Measurements from ENCODE around the gene MC1R.
"Not testable (repeated sequence)": the region's sequence is repeated elsewhere in the genome, so short reads cannot be mapped to it uniquely, and the experiment has no call there.

MC1R gene

GRCh38 chr16:89935620-89936019, 17.0 kb downstream of the MC1R start:
- not testable (repeated sequence) for DNase-seq (ENCODE audit: low spot score)

GRCh38 chr16:89936034-89936433, 17.4 kb downstream of the MC1R start:
- DNase-seq (ENCODE audit: low spot score) = no peak

GRCh38 chr16:89936508-89936907, 17.8 kb downstream of the MC1R start:
- DNase-seq (ENCODE audit: low spot score) = no peak

GRCh38 chr16:89936981-89937380, 18.3 kb downstream of the MC1R start:
- no peak for DNase-seq (ENCODE audit: low spot score)

GRCh38 chr16:89938175-89938885, 19.7 kb downstream of the MC1R start:
- DNase-seq (ENCODE audit: low spot score) = no peak

- DNase-seq (ENCODE audit: low spot score) = no peak
Measured at GRCh38 chr16:89944773-89945172, 26.1 kb downstream of the MC1R start.

GRCh38 chr16:89945654-89946053, 27.0 kb downstream of the MC1R start:
- DNase-seq (ENCODE audit: low spot score) = no peak

GRCh38 chr16:89946515-89946914, 27.9 kb downstream of the MC1R start:
- DNase-seq (ENCODE audit: low spot score) = no peak

- no peak for DNase-seq (ENCODE audit: low spot score)
Measured at GRCh38 chr16:89949121-89949742, 30.6 kb downstream of the MC1R start.

- no peak for DNase-seq (ENCODE audit: low spot score)
Measured at GRCh38 chr16:89949756-89950155, 31.1 kb downstream of the MC1R start.

GRCh38 chr16:89951509-89951908, 32.8 kb downstream of the MC1R start:
- DNase-seq (ENCODE audit: low spot score) = no peak

GRCh38 chr16:89952049-89952448, 33.4 kb downstream of the MC1R start:
- no peak for DNase-seq (ENCODE audit: low spot score)

- DNase-seq (ENCODE audit: low spot score) = no peak
Measured at GRCh38 chr16:89952551-89952950, 33.9 kb downstream of the MC1R start.

GRCh38 chr16:89953671-89954406, 35.2 kb downstream of the MC1R start:
- no peak for DNase-seq (ENCODE audit: low spot score)

GRCh38 chr16:89954462-89954861, 35.8 kb downstream of the MC1R start:
- no peak for DNase-seq (ENCODE audit: low spot score)

GRCh38 chr16:89955001-89955685, 36.5 kb downstream of the MC1R start:
- DNase-seq (ENCODE audit: low spot score) = no peak

GRCh38 chr16:89956505-89957215, 38.0 kb downstream of the MC1R start:
- no peak for DNase-seq (ENCODE audit: low spot score)

- no peak for DNase-seq (ENCODE audit: low spot score)
Measured at GRCh38 chr16:89957216-89957785, 38.6 kb downstream of the MC1R start.

- peak; percentile 29 for DNase-seq (ENCODE audit: low spot score)
Measured at GRCh38 chr16:89958068-89958467, 39.4 kb downstream of the MC1R start.

- DNase-seq (ENCODE audit: low spot score) = no peak
Measured at GRCh38 chr16:89958596-89958995, 39.9 kb downstream of the MC1R start.

- DNase-seq (ENCODE audit: low spot score) = no peak
Measured at GRCh38 chr16:89960966-89961365, 42.3 kb downstream of the MC1R start.

- DNase-seq (ENCODE audit: low spot score) = no peak
Measured at GRCh38 chr16:89961920-89962319, 43.3 kb downstream of the MC1R start.
